MCF 10A (cell line): Measurements from ENCODE around the gene GABPB2. TPM values are rescaled to one million over a fixed set of nuclear protein-coding genes. Genes with fewer than 3 reads are reported as not detected.

ENCODE experiments used
- BruUV-seq: library from RNA; stranded (reverse); fragments of 400-500 nt; replicated peaks from 2 replicates; lab custom pipeline; 2021; lab: Mats Ljungman, UMichigan
- CTCF ChIA-PET: fragments of 300-600 bp; sonication (Branson Sonifier 250); formaldehyde crosslinking; extraction: SDS; loops from one replicate; lab custom pipeline; 2021; ENCODE audit warnings: antibody characterized with exemption, inconsistent platforms; lab: Yijun Ruan, JAX
- POLR2A ChIA-PET: fragments of 300-600, 350-650 bp; sonication (Branson Sonifier 250); formaldehyde crosslinking; extraction: SDS; loops from one replicate; lab custom pipeline; 2020; ENCODE audit warnings: antibody characterized with exemption, inconsistent platforms; lab: Yijun Ruan, JAX
- DNase-seq: peaks from one replicate; pipeline ENCODE4 v3.0.0-alpha.2; 2018; ENCODE audit not compliant: unreplicated experiment
- H3K27ac Mint-ChIP-seq: one replicate; pipeline ENCODE4 v1.8.0; 2022; ENCODE audit warnings: mild to moderate bottlenecking, low read depth, mixed read lengths; ENCODE audit not compliant: unreplicated experiment
- H3K27me3 Mint-ChIP-seq: one replicate; pipeline ENCODE4 v1.8.0; 2022; ENCODE audit warnings: mixed read lengths; ENCODE audit not compliant: insufficient read depth, unreplicated experiment
- H3K36me3 Mint-ChIP-seq: one replicate; pipeline ENCODE4 v1.8.0; 2022; ENCODE audit warnings: mild to moderate bottlenecking, moderate library complexity, mixed read lengths; ENCODE audit not compliant: insufficient read depth, unreplicated experiment
- H3K4me1 Mint-ChIP-seq: one replicate; pipeline ENCODE4 v1.8.0; 2022; ENCODE audit warnings: mixed read lengths; ENCODE audit not compliant: insufficient read depth, unreplicated experiment
- H3K4me3 Mint-ChIP-seq: one replicate; pipeline ENCODE4 v1.8.0; 2022; ENCODE audit warnings: mild to moderate bottlenecking, moderate library complexity, mixed read lengths; ENCODE audit not compliant: unreplicated experiment
- H3K9me3 Mint-ChIP-seq: one replicate; pipeline ENCODE4 v1.8.0; 2022; ENCODE audit warnings: mixed read lengths; ENCODE audit not compliant: unreplicated experiment
- CTCF ChIP-seq: fragments of 200-600 bp; IDR thresholded peaks from one replicate; pipeline ENCODE4 v1.8.0; 2022; ENCODE audit warnings: antibody characterized with exemption, mild to moderate bottlenecking; ENCODE audit not compliant: unreplicated experiment
- intact Hi-C: fragments of 100-400 bp; cut with micrococcal nuclease; formaldehyde crosslinking; loops from 2 replicates; pipeline ENCODE4 v1.14.1; 2022
- total RNA-seq: library from RNA; stranded (reverse); gene quantifications from 2 replicates; pipeline ENCODE4 v1.2.3, GENCODE V29; 2022

Gene GABPB2
- total RNA-seq, 1 experiment from 2014 or later, result 20.2 TPM

GRCh38 chr1:151132335-151133017, 61.9 kb downstream of the GABPB2 start:
- no peak for DNase-seq
- Mint-ChIP-seq H3K27ac (no peak overlapping the region), H3K27me3 (no peaks in the 10 kb centered on the region), H3K36me3 (no peaks in the 10 kb centered on the region), H3K9me3 (no peaks in the 10 kb centered on the region), H3K4me3 (no peak overlapping the region), H3K4me1 (no peaks in the 10 kb centered on the region)
- intact Hi-C loops, result no loop called here
- POLR2A ChIA-PET, result no interaction called here
- CTCF ChIA-PET, result no interaction called here
- no peak for TF ChIP-seq CTCF
- BruUV-seq, result no TSS peak

GRCh38 chr1:151133018-151133806, 62.7 kb downstream of the GABPB2 start:
- POLR2A ChIA-PET, result no interaction called here

GRCh38 chr1:151134396-151134795, 63.8 kb downstream of the GABPB2 start:
- no TSS peak for BruUV-seq
- intact Hi-C loops, result no loop called here
- Mint-ChIP-seq H3K36me3 (peaks cover 6% of the 10 kb centered on the region), H3K9me3 (no peaks in the 10 kb centered on the region), H3K4me3 (no peak overlapping the region), H3K27me3 (no peaks in the 10 kb centered on the region), H3K4me1 (no peaks in the 10 kb centered on the region), H3K27ac (no peak overlapping the region)
- peak; percentile 5 for DNase-seq
- CTCF ChIA-PET, result interaction anchor here (0.6 to 2.0 kb wide), 6 partner anchors 11 to 564 kb away, joined by 3 to 11 read pairs (median 4); no protein-coding TSS in a partner anchor
- POLR2A ChIA-PET, result interaction anchor here (1.4 kb wide), 1 partner anchor 10 kb away, joined by 5 read pairs; no protein-coding TSS in a partner anchor
- TF ChIP-seq CTCF, result no peak

More at GRCh38 chr1:151133018-151133806, 62.7 kb downstream of the GABPB2 start:
- no peak overlapping the region for H3K4me3 Mint-ChIP-seq
- CTCF ChIA-PET, result interaction anchor here (2.0 kb wide), 1 partner anchor 33 kb away, joined by 11 read pairs; no protein-coding TSS in a partner anchor
- H3K27ac Mint-ChIP-seq, result no peak overlapping the region
- H3K27me3 Mint-ChIP-seq, result no peaks in the 10 kb centered on the region
- H3K9me3 Mint-ChIP-seq, result no peaks in the 10 kb centered on the region
- intact Hi-C loops, result no loop called here
- peaks cover 1% of the 10 kb centered on the region for H3K36me3 Mint-ChIP-seq
- H3K4me1 Mint-ChIP-seq, result no peaks in the 10 kb centered on the region
- no peak for DNase-seq
- no TSS peak for BruUV-seq
- no peak for TF ChIP-seq CTCF

- CTCF ChIA-PET, result interaction anchor here (0.5 to 2.0 kb wide), 7 partner anchors 18 to 194 kb away, joined by 3 to 11 read pairs (median 5); no protein-coding TSS in a partner anchor
- H3K4me3 Mint-ChIP-seq, result no peak overlapping the region
- POLR2A ChIA-PET, result interaction anchor here (0.6 to 1.4 kb wide), 2 partner anchors 10 to 29 kb away, joined by 3 to 5 read pairs; no protein-coding TSS in a partner anchor
- intact Hi-C loops, result no loop called here
- H3K9me3 Mint-ChIP-seq, result no peaks in the 10 kb centered on the region
- H3K36me3 Mint-ChIP-seq, result peaks cover 6% of the 10 kb centered on the region
- no peak for DNase-seq
- TF ChIP-seq CTCF, result no peak
- H3K27ac Mint-ChIP-seq, result no peak overlapping the region
- no peaks in the 10 kb centered on the region for H3K4me1 Mint-ChIP-seq
- no TSS peak for BruUV-seq
- H3K27me3 Mint-ChIP-seq, result no peaks in the 10 kb centered on the region
Measured at GRCh38 chr1:151134991-151135390, 64.4 kb downstream of the GABPB2 start.
